ENCODE measurements around the gene APBA1. TPM values are rescaled to one million over a fixed set of nuclear protein-coding genes. Genes with fewer than 3 reads are reported as not detected.
"Not testable (repeated sequence)": the region's sequence is repeated elsewhere in the genome, so short reads cannot be mapped to it uniquely, and the experiment has no call there.

APBA1 gene
- total and polyA plus RNA-seq, 10 donors = 0.41 to 28.2 (median 13.8) TPM

GRCh38 chr9:69444791-69445190, 227.4 kb downstream of the APBA1 start:
- Histone ChIP-seq H3K36me3 (peaks cover 0 to 10% (median 3%) of the 10 kb centered on the region in 6 donors), H3K4me3 (no peak overlapping the region), H3K9me3 (no peaks in the 10 kb centered on the region), H3K27me3 (replicated peaks in 1 of 7) (no peaks in the 10 kb centered on the region), H3K4me1 (no peaks in the 10 kb centered on the region), H3K27ac (no peak overlapping the region)
- no peak for TF ChIP-seq POLR2AphosphoS5 (IDR thresholded peaks at IDR 0.05)
- TF ChIP-seq POLR2A (IDR thresholded peaks at IDR 0.05) = no peak
- TF ChIP-seq, protein P1, sequence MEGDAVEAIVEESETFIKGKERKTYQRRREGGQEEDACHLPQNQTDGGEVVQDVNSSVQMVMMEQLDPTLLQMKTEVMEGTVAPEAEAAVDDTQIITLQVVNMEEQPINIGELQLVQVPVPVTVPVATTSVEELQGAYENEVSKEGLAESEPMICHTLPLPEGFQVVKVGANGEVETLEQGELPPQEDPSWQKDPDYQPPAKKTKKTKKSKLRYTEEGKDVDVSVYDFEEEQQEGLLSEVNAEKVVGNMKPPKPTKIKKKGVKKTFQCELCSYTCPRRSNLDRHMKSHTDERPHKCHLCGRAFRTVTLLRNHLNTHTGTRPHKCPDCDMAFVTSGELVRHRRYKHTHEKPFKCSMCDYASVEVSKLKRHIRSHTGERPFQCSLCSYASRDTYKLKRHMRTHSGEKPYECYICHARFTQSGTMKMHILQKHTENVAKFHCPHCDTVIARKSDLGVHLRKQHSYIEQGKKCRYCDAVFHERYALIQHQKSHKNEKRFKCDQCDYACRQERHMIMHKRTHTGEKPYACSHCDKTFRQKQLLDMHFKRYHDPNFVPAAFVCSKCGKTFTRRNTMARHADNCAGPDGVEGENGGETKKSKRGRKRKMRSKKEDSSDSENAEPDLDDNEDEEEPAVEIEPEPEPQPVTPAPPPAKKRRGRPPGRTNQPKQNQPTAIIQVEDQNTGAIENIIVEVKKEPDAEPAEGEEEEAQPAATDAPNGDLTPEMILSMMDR (IDR thresholded peaks at IDR 0.05 in 8 of 11, conservative IDR thresholded peaks at IDR 0.05 in 3 of 11) = no peak
- WGBS, 5 donors = 91 to 97% (median 95%) methylated on average over 4 of the region's 4 CpGs
- intact Hi-C loops (cut with DNase I; ENCODE audit: low total_unique reads) = no loop called here
- DNase-seq = no peak

DNA sequence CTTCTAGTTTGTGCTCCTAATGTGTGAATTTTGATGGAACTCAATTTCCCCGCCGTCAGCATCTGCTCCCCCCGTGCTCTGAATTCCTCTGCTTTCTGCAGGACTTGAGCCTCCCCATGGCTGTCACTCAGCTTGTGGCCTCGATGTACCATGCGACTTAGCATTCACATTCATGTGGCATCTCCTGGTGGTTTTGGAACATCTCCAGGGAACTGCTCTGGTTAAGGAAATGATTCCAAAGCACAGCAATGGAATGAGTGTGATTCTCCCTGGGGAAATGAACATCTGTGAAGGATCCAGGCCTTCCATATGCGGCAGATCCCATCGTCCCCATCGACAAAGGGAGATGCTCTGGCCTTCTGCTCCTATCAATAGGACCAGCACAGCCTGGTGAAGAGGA, 228.2 kb downstream of the APBA1 start:
- Histone ChIP-seq H3K4me3 (no peak overlapping the region), H3K9me3 (no peaks in the 10 kb centered on the region), H3K27me3 (replicated peaks in 1 of 7) (no peaks in the 10 kb centered on the region), H3K4me1 (no peaks in the 10 kb centered on the region), H3K36me3 (peaks cover 0 to 7% (median 3%) of the 10 kb centered on the region in 6 donors), H3K27ac (no peak overlapping the region)
- 86 to 95% (median 90%) methylated on average over 8 of the region's 8 CpGs for WGBS, 5 donors
- intact Hi-C loops (cut with DNase I; ENCODE audit: low total_unique reads) = no loop called here
- TF ChIP-seq, protein P1 (IDR thresholded peaks at IDR 0.05 in 8 of 11, conservative IDR thresholded peaks at IDR 0.05 in 3 of 11) = no peak
- TF ChIP-seq POLR2AphosphoS5 (IDR thresholded peaks at IDR 0.05) (no peak), POLR2A (IDR thresholded peaks at IDR 0.05) (no peak)
- DNase-seq = no peak

DNA sequence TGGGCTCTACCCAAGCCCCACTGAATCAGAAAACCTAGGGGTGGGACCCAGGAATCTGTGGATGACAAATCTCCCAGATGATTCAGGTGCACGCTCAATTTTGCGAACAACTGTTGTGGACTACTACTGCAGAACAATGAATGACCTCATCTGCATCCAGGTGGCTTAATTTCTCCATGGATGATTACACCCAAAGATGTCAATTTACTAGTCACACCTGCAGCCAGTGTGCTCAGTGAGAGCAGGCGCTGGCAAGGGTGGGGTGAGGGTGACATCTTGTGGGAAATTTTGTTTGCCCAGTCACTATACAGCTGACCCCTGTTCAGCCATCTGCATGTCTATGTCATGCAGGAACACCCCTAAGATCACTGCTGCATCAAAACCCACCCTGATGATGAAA, 229.0 kb downstream of the APBA1 start:
- Histone ChIP-seq H3K9me3 (no peaks in the 10 kb centered on the region), H3K4me1 (no peaks in the 10 kb centered on the region), H3K4me3 (no peak overlapping the region), H3K27ac (no peak overlapping the region), H3K36me3 (peaks cover 0 to 7% (median 0%) of the 10 kb centered on the region in 6 donors), H3K27me3 (replicated peaks in 1 of 7) (no peaks in the 10 kb centered on the region)
- intact Hi-C loops (cut with DNase I; ENCODE audit: low total_unique reads) = no loop called here
- 82 to 90% (median 89%) methylated on average over 3 of the region's 3 CpGs for WGBS, 5 donors
- no peak for DNase-seq
- no peak for TF ChIP-seq POLR2A (IDR thresholded peaks at IDR 0.05)
- TF ChIP-seq, protein P1 (IDR thresholded peaks at IDR 0.05 in 8 of 11, conservative IDR thresholded peaks at IDR 0.05 in 3 of 11) = no peak
- TF ChIP-seq POLR2AphosphoS5 (IDR thresholded peaks at IDR 0.05) = no peak

- WGBS, 5 donors = 71 to 85% (median 82%) methylated on average over 5 of the region's 5 CpGs
These were observed 229.7 kb downstream of the APBA1 start for GRCh38 chr9:69442486-69442885.

GRCh38 chr9:69440254-69440955, 231.8 kb downstream of the APBA1 start:
- intact Hi-C loops (cut with DNase I; ENCODE audit: low total_unique reads); H3K27ac ChIP-seq; H3K36me3 ChIP-seq; H3K4me3 ChIP-seq; H3K4me1 ChIP-seq; H3K9me3 ChIP-seq; DNase-seq; H3K27me3 ChIP-seq (replicated peaks in 1 of 7): not testable (repeated sequence)
- 90 to 98% (median 91%) methylated on average over 13 to 15 of the region's 15 CpGs for WGBS, 5 donors

More at GRCh38 chr9:69442486-69442885, 229.7 kb downstream of the APBA1 start:
- Histone ChIP-seq H3K4me1 (no peaks in the 10 kb centered on the region), H3K4me3 (no peak overlapping the region), H3K27ac (no peak overlapping the region), H3K27me3 (replicated peaks in 1 of 7) (no peaks in the 10 kb centered on the region), H3K36me3 (peaks cover 0 to 7% (median 0%) of the 10 kb centered on the region in 6 donors), H3K9me3 (no peaks in the 10 kb centered on the region)
- intact Hi-C loops (cut with DNase I; ENCODE audit: low total_unique reads) = no loop called here
- TF ChIP-seq POLR2AphosphoS5 (IDR thresholded peaks at IDR 0.05) (no peak), POLR2A (IDR thresholded peaks at IDR 0.05) (no peak)
- TF ChIP-seq, protein P1 (IDR thresholded peaks at IDR 0.05 in 8 of 11, conservative IDR thresholded peaks at IDR 0.05 in 3 of 11) = no peak
- no peak for DNase-seq

DNA sequence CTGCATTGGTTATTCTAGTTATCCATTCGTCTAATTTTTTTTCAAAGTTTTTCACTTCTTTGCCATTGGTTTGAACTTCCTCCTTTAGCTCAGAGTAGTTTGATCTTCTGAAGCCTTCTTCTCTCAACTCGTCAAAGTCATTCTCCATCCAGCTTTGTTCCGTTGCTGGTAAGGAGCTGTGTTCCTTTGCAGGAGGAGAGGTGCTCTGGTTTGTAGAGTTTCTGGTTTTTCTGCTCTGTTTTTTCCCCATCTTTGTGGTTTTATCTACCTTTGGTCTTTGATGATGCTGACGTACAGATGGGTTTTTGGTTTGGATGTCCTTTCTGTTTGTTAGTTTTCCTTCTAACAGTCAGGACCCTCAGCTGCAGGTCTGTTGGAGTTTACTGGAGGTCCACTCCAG, 232.5 kb downstream of the APBA1 start:
- intact Hi-C loops (cut with DNase I; ENCODE audit: low total_unique reads); DNase-seq; H3K9me3 ChIP-seq; H3K27me3 ChIP-seq (replicated peaks in 1 of 7); H3K27ac ChIP-seq; H3K36me3 ChIP-seq; H3K4me1 ChIP-seq; H3K4me3 ChIP-seq: not testable (repeated sequence)
- WGBS, 5 donors = 54 to 77% (median 66%) methylated on average over 4 of the region's 4 CpGs

All from spleen (tissue), 11 donors.